Prostate gland (tissue), 2 donors: Measurements from ENCODE around the gene HIF1AN.

Source experiments
- CTCF ChIP-seq, 4 experiments: fragments of 200-600 bp in 2 of 4; fragments of 450-650 bp in 2 of 4; sonication (generic) in 2 of 4; IDR thresholded peaks; 1 replicate in 3 of 4; 2 replicates in 1 of 4; pipeline ENCODE4 v1.5.1; 2016 to 2019; ENCODE audit warnings: antibody characterized with exemption in 4 of 4, mild to moderate bottlenecking in 2 of 4, moderate library complexity in 2 of 4
- POLR2A ChIP-seq: fragments of 450-650 bp; IDR thresholded peaks from one replicate; pipeline ENCODE4 v1.6.1; 2016; ENCODE audit warnings: antibody characterized with exemption, mild to moderate bottlenecking
- POLR2AphosphoS5 ChIP-seq: sonication (generic); formaldehyde crosslinking; IDR thresholded peaks from one replicate; pipeline ENCODE4 v1.6.1; 2017; ENCODE audit warnings: antibody characterized with exemption

GRCh38 chr10:100535338-100535714, 417 bp upstream of the HIF1AN start:
- TF ChIP-seq POLR2A (no peak), CTCF (IDR thresholded peaks at IDR 0.05) (no peak), POLR2AphosphoS5 (no peak)
